NK-92 (cell line): Measurements from ENCODE around the gene NUDT7.

Experiments
- DNase-seq: peaks from one replicate; lab custom pipeline; 2025; ENCODE audit not compliant: unreplicated experiment; lab: John Stamatoyannopoulos, UW

The NUDT7 gene

DNA sequence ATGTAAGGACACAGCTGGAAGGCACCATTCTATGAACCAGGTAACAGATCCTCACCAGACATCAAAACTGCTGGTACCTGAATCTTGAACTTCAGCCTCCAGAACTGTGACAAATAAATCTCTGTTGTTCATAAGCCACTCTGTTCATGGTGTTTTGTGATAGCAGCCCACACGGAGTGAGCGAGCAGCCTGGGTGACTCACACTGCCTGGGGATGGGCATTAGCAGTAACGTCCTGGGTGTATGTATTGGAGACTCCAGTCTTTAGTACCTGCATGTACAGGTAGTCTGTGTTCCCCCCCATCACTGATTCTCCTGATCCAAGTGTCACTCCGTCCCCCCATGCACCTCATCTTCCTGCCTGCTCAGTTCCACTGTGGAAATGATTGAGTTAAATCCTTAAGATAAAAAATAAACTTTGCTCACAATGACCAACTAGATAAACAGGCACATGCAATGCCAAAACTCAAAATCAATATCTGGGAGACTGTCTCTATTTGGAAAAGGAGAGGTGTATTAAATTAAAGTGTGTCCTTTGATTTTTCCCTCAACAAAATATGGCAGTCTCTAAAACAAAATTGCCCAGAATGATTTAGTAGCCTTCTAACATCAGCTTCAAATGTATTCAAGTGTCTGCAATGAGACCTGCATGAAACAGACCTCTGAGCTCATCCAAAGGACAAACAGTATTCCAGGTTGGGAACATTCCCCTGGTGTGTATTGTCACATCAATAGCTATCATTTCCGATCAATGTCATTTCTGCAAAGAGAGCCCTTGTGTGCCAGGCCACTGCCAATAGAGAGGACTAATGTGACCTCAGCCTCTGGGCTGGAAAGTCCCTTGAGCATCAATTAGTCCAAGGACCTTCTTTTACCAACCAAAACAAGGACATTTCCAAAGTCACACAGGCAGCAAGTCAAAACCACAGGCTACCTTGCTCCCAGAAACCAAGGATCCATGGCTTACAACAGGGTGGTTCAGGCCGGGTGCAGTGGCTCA lies 53.9 kb downstream of the NUDT7 start:
- DNase-seq: no peak

DNA sequence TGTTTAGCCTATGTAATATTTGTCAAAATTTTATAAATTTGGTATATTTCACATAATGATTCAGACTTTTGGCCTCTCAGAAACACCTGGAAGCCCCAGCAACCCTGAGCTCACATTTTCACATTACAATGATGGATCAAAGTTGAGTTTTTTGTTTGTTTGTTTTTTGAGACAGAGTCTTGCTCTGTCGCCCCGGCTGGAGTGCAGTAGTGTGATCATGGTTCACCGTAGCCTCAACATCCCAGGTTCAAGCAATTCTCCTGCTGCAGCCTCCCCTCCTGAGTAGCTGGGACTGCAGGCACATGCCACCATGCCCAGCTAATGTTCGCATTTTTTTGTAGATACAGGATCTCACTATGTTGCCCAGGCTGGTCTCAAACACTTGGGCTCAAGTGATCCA lies 55.4 kb downstream of the NUDT7 start:
- no peak for DNase-seq

DNA sequence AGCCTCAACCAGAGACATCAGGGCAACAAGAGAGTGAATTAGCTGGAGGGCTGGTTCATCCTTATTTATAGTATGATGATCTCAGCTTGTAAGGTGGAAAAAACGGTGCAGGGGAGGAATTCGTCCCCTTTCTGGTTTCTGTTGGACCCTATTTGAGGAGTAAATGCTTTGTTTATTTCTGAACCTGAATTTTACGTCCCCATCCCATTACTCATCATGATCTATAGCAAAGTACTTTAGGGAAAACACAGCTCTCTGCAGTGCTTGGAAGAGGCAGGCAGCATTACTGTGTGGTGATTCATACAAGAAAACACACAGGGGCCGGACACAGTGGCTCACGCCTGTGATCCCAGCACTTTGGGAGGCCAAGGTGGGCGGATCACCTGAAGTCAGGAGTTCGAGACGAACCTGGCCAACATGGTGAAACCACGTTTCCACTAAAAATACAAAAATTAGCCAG lies 58.1 kb downstream of the NUDT7 start:
- no peak for DNase-seq

DNA sequence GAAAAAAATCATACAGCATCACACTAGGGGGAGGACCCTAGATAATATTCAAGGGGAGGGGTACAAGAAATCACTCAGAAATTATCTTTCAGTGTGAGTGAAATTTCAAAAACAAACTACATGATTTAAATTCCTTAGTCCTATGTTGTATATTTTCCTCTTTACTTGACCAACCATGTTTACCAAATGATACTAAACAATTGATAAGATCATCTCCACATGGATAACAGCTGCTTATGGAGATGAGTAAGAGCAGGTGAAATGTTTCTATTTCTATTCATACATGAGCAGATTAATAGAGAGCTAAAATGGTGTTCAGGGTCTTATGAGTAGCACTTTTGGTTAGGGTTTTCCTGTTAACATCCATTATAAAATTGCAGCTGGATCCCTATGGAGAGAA lies 58.8 kb downstream of the NUDT7 start:
- DNase-seq: no peak

DNA sequence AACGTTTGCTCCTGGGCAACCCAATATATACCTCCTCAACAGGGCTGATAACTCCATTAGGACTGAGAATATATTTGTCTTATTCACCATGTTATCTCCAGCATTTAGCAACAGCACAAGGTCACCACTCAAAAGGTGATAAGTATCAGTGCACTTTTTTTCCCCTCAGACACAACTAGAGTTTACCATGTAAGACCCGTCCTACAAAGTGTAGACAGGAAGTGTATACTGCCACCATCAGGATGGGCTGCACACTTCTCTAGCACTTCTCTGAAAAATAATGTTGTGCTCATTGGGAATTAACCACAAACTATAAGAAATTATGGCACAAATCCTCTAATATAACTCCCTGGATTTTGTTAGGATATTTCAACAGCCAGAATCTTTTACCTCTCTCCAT lies 60.4 kb downstream of the NUDT7 start:
- no peak for DNase-seq

DNA sequence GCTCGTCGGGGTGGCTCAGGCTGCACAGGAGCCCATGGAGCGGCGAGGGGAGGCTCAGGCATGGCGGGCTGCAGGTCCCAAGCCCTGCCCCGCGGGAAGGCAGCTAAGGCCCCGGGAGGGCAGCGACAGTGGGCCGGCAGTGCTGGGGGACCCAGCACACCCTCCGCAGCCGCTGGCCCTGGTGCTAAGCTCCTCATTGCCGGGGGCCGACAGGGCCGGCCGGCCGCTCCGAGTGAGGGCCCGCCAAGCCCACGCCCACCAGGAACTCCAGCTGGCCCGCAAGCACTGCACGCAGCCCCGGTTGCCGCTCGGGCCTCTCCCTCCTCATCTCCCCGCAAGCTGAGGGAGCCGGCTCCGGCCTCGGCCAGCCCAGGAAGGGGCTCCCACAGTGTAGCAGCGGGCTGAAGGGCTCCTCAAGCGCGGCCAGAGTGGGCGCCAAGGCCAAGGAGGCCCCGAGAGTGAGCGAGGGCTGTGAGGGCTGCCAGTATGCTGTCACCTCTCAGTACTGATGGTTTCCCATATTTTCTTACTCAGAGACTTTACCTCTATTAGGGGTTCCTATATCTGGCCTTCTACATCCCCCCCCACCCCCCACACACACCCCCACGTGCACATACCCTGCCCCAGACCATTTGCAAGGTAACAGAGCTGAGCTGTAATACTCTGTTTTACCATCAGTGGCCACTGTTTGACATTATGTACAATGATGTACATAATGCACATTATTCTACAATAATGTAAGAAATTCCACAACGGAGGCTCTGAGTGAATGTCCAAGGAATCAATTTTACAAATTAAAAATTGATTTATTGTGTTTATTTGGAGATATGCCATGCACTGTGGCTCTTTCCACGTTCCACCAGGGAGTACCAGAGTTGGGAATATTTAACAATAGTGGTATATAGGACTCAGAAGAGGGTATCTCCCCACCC lies 62.4 kb downstream of the NUDT7 start:
- DNase-seq: no peak

DNA sequence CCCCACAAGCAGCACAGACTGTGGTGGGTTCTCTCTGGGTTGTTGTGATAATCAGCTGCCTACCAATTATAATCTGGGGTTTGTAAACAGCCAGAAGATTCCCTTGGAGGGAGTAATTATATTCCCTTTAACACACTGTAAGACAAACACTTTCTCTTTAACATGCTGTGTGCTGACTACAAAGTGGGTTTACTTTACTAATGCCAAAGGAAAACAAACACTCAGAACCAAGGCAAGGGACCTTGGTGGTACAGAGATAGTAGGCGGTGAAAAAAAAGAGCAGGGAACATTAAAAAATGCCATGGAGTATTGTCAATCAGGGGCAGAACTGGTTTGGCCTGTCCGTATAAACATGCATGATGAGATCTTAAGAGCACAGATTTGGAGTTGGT lies 63.1 kb downstream of the NUDT7 start:
- DNase-seq: no peak

DNA sequence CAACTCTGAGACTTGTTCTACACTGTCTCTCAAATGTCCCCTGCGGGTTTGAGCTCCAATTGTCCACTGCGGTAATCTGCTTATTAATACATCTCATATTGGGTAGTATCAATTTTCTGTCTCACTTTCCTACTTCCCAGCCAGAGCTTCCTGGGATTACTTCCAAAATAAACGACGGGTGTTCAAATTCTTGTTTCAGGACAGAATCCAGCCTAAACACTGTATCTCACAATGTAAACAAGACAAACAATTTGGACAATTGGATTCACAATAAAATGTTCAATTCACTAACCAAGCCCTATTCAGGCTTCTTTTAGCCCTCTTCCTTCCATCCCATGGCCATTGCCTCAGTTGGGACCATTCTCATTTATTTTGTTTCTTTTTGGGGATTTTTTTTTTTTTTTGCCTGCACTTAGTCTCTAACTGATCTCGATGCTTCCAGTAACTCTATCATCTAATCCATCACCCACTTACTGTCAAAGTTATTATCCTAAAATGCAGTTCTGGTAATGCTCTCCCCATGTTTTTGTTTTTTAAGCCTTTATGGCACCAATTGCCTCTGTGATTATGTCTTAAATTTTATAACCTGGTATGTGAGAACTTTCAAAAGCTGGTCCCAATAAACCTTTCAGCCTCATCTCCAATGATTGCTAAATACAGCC lies 64.0 kb downstream of the NUDT7 start:
- no peak for DNase-seq

DNA sequence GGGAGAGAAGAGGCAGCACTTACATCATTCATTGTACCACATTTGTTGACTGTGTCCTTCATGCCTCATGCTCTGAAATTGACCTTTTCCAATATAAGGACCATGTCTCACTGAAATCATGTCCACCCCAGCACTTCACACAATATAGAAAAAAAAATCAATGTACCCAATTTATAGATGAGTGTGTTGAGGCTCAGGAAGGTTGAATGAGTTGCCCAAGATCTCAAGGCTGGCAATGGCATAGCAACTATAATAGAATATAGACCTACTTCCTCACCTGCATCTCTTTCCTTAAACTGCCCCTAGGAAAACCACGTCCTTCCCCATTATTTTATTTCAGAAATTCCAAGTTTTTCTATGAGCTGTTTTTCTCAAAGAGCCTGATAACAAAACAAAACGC lies 65.1 kb downstream of the NUDT7 start:
- DNase-seq: no peak

DNA sequence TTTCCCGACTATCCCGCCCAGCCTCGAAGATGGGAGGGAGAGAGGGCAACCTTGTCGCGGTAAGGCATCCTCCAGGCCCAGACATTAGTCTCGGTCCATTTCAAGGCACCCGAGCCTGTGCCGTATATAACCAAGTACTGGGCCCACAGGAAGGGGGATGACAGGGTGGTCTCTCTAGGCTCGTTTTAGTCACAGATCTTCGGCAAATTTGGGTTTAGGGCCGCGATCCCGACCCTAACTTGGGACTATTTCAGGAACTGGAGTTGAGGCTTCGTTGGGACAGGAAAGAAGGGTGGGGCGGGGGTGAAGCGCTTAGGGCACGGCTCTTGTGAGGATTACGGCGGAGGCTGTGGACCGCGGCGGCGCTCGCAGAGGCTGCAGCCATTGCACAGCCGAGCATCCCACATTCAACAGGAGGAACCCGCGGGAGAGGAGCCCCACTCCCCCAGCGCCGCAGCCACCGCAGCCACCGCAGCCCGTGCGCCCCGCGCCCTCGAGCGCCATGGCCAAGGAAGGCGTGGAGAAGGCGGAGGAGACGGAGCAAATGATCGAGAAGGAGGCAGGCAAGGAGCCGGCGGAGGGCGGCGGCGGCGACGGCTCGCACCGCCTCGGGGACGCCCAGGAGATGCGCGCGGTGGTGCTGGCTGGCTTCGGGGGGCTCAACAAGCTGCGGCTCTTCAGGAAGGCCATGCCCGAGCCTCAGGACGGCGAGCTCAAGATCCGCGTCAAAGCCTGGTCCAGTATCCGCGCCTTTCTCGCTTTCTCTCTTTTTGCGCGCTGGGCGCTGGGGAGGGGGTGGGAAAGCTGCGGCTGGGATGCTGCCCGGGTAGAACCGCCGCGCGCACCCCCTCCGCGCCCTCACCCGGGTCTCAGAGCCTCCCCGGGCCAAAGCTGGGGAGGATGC lies 66.1 kb downstream of the NUDT7 start, which contains the start of gene VAT1L:
Gene VAT1L (plus strand): TSS at position 384 of the 904 bp plus-strand sequence. CDS start 119 bp downstream, at position 503.
- DNase-seq: no peak

DNA sequence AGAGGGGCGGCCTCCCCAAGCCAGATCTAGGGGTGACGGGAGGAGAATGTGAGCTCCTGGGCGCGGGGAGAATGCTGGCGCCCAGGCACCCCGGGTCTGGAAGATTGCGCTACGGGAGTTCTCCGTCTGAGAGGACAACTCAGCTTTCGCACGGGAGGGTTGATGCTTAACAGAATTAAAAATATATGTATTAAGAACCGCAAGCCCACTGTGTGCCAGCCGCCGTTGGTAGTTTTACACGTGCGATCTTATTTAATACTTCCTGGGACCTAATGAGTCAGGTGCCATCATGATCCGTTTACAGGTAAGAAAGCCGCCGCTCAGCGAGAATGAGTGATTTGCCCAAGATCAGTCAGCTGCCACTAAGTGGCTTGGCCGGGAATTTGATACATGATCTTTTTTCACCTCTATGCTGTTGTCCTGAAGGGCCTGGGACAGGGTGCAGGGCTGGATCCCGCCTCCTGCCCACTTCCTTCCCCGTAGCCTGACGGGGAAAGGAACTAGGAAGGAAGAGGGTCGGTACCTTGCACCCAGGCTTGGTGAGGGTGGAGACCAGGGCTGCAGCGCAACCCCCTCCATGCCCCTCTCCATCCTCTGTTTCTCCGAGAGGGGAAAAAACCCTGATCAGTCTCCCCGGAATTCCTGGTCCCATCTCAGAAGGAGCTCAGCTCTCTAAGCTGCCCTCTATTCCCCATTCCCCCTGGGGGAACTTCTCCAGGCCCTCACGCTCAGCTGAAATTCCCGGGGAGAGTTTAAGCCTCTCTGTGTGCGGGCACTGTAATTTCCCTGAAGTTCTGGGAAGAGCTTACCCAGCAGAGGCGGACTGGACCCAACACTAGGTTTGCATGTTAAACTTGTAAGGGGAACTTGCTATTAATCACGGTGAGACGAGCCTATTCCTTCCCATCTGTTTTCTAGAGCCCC lies 67.0 kb downstream of the NUDT7 start:
- no peak for DNase-seq

DNA sequence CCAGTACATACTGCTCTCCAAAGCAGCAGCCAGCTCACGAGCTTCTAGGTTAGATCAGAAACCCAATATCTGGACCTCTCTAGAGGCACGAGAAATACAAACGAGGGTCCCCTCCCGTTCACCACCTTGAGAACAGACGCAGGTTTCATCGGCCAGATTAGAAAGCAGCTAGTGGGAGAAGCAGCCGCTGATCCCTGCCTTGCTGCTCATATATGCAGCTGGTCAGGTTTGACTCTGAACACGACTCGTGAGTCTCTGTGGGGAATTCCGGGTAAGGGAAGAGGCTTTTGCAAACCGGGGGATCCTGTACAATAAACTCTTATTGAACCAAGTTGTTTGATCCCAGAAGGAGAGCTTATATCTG lies 67.7 kb downstream of the NUDT7 start:
- DNase-seq: no peak

DNA sequence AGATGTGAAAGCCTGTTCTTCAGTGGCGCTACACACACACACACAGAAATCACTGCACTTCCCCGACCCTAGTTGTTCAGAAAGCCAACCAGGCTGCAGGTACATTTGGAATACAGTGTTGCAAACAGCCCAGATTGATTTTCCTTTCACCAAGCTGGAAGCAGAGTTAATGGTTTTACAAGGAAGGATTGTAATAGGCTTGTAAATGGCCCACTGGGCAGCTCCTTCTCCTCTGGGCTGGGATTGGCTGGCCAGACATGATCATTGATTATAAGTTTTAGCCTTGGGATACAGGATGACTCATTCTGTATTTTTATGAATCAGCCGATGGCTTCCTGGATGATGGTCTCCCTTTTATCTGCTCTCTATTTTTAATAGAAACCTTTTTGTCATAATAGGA lies 68.6 kb downstream of the NUDT7 start:
- DNase-seq: no peak
